Stimulated activated effector memory CD8-positive, alpha-beta T cell treated with anti-CD3 and anti-CD28 coated beads, Interleukin-12 subunit alpha, Interleukin-12 subunit beta, amount 100 ng/mL, for 72 hours (primary cell): Measurements from ENCODE around the gene NUTM2B.
"Not testable (repeated sequence)": the region's sequence is repeated elsewhere in the genome, so short reads cannot be mapped to it uniquely, and the experiment has no call there.

Experiments
- ATAC-seq: fragments of 150-1000 bp; cut with Tn5 transposase; 2 replicates; pipeline ENCODE4 v1.10.0; 2021
- DNase-seq, 2 donors: peaks; one replicate each; pipeline ENCODE4 v3.0.0; 2021 to 2022; ENCODE audit warnings: low spot score in 2 of 2
- H3K27ac Mint-ChIP-seq: one replicate; pipeline ENCODE4 v1.8.0; 2022; ENCODE audit warnings: mild to moderate bottlenecking, mixed read lengths
- H3K36me3 Mint-ChIP-seq: one replicate; pipeline ENCODE4 v1.8.0; 2022; ENCODE audit warnings: mild to moderate bottlenecking, mixed read lengths
- H3K4me1 Mint-ChIP-seq: one replicate; pipeline ENCODE4 v1.8.0; 2022; ENCODE audit warnings: mixed read lengths
- H3K4me3 Mint-ChIP-seq: one replicate; pipeline ENCODE4 v1.8.0; 2022; ENCODE audit warnings: mild to moderate bottlenecking, mixed read lengths
- H3K9me3 Mint-ChIP-seq: one replicate; pipeline ENCODE4 v1.8.0; 2022; ENCODE audit warnings: mixed read lengths

Gene NUTM2B

GRCh38 chr10:79700381-79700944 lies 2.6 kb upstream of the NUTM2B start:
- not testable (repeated sequence) for H3K27ac Mint-ChIP-seq, H3K9me3 Mint-ChIP-seq, H3K36me3 Mint-ChIP-seq, H3K4me3 Mint-ChIP-seq, DNase-seq, ATAC-seq
- peaks cover 12% of the 10 kb centered on the region for H3K4me1 Mint-ChIP-seq

GRCh38 chr10:79707017-79707416 lies 4.0 kb downstream of the NUTM2B start:
- not testable (repeated sequence) for ATAC-seq, H3K36me3 Mint-ChIP-seq, DNase-seq, H3K27ac Mint-ChIP-seq, H3K4me1 Mint-ChIP-seq, H3K9me3 Mint-ChIP-seq, H3K4me3 Mint-ChIP-seq

- H3K36me3 Mint-ChIP-seq, ATAC-seq, H3K4me3 Mint-ChIP-seq, H3K4me1 Mint-ChIP-seq, H3K27ac Mint-ChIP-seq, H3K9me3 Mint-ChIP-seq, DNase-seq: not testable (repeated sequence)
Observed at GRCh38 chr10:79714976-79715375, 11.9 kb downstream of the NUTM2B start.

- not testable (repeated sequence) for H3K9me3 Mint-ChIP-seq, H3K36me3 Mint-ChIP-seq, H3K4me1 Mint-ChIP-seq, ATAC-seq, H3K27ac Mint-ChIP-seq, DNase-seq, H3K4me3 Mint-ChIP-seq
Observed at GRCh38 chr10:79716917-79717579, 14.0 kb downstream of the NUTM2B start.

- H3K4me3 Mint-ChIP-seq, H3K36me3 Mint-ChIP-seq, H3K4me1 Mint-ChIP-seq, DNase-seq, H3K9me3 Mint-ChIP-seq, H3K27ac Mint-ChIP-seq: not testable (repeated sequence)
- ATAC-seq = peak; percentile 43
Observed at GRCh38 chr10:79720000-79720399, 17.0 kb downstream of the NUTM2B start.

- not testable (repeated sequence) for H3K27ac Mint-ChIP-seq, H3K4me3 Mint-ChIP-seq, H3K9me3 Mint-ChIP-seq, DNase-seq, H3K4me1 Mint-ChIP-seq, H3K36me3 Mint-ChIP-seq, ATAC-seq
Observed at GRCh38 chr10:79726620-79727019, 23.6 kb downstream of the NUTM2B start.

- not testable (repeated sequence) for H3K4me3 Mint-ChIP-seq, H3K9me3 Mint-ChIP-seq, ATAC-seq, H3K4me1 Mint-ChIP-seq, H3K27ac Mint-ChIP-seq, H3K36me3 Mint-ChIP-seq, DNase-seq
Observed at GRCh38 chr10:79744844-79745243, 41.8 kb downstream of the NUTM2B start.

- not testable (repeated sequence) for DNase-seq, H3K27ac Mint-ChIP-seq, H3K36me3 Mint-ChIP-seq, H3K9me3 Mint-ChIP-seq, H3K4me3 Mint-ChIP-seq, ATAC-seq
- peaks cover 12% of the 10 kb centered on the region for H3K4me1 Mint-ChIP-seq
Observed at GRCh38 chr10:79748510-79748909, 45.5 kb downstream of the NUTM2B start.

- H3K4me3 Mint-ChIP-seq, H3K27ac Mint-ChIP-seq, DNase-seq, H3K9me3 Mint-ChIP-seq, ATAC-seq: not testable (repeated sequence)
- Mint-ChIP-seq H3K36me3 (peaks cover 18% of the 10 kb centered on the region), H3K4me1 (peaks cover 12% of the 10 kb centered on the region)
Observed at GRCh38 chr10:79753601-79754000, 50.6 kb downstream of the NUTM2B start.

GRCh38 chr10:79758297-79758993 lies 55.4 kb downstream of the NUTM2B start:
- H3K27ac Mint-ChIP-seq, DNase-seq, H3K9me3 Mint-ChIP-seq, H3K4me1 Mint-ChIP-seq, H3K4me3 Mint-ChIP-seq, ATAC-seq: not testable (repeated sequence)
- H3K36me3 Mint-ChIP-seq = peaks cover 25% of the 10 kb centered on the region
